MM.1S (cell line): ENCODE results near the gene NEGR1.

ENCODE experiments used
- EZH2 ChIP-seq: fragments of 300-600 bp; sonication (generic); optimal IDR thresholded peaks from 2 replicates; pipeline ENCODE3; 2017; ENCODE audit warnings: low read depth, mild to moderate bottlenecking, antibody characterized with exemption, low read length, mixed read lengths
- EZH2phosphoT487 ChIP-seq: fragments of 300-600 bp; sonication (generic); IDR thresholded peaks from 2 replicates; pipeline ENCODE4 v1.6.1; 2018; ENCODE audit warnings: antibody characterized with exemption, low read length
- TF ChIP-seq, protein P1 (sequence below): fragments of 300-600 bp; sonication (generic); IDR thresholded peaks from 2 replicates; pipeline ENCODE4 v1.5.1; 2016; ENCODE audit warnings: antibody characterized with exemption, low read length, mixed read lengths

DNA sequence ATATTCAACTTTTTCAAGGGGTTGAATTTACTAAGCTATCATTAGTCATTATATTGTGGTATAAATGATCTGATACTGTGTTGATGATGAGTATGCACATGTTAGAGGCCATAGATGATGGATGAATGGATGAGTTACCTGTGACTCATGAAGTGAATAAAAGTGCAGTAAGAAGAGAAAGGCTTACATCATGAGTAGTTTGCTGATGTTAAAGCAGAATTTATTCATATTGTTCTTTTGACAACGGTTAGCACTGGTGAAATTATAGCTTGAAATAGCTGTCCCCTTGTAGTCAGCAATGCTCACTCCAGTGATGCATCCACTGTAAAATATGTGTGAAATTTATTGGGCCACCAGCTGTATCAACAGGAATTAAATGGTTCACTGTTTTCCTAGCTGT, 660.6 kb downstream of the NEGR1 start:
- TF ChIP-seq, protein P1, sequence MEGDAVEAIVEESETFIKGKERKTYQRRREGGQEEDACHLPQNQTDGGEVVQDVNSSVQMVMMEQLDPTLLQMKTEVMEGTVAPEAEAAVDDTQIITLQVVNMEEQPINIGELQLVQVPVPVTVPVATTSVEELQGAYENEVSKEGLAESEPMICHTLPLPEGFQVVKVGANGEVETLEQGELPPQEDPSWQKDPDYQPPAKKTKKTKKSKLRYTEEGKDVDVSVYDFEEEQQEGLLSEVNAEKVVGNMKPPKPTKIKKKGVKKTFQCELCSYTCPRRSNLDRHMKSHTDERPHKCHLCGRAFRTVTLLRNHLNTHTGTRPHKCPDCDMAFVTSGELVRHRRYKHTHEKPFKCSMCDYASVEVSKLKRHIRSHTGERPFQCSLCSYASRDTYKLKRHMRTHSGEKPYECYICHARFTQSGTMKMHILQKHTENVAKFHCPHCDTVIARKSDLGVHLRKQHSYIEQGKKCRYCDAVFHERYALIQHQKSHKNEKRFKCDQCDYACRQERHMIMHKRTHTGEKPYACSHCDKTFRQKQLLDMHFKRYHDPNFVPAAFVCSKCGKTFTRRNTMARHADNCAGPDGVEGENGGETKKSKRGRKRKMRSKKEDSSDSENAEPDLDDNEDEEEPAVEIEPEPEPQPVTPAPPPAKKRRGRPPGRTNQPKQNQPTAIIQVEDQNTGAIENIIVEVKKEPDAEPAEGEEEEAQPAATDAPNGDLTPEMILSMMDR: no peak
- no peak for TF ChIP-seq EZH2phosphoT487
- no peak for TF ChIP-seq EZH2
